NT2/D1 (cell line): ENCODE results near the gene ELMO1.

Source experiments
- SUZ12 ChIP-seq: IDR thresholded peaks from 2 replicates; pipeline ENCODE4 v1.6.1; 2011; ENCODE audit not compliant: insufficient read length, insufficient read depth; ENCODE audit errors: extremely low read depth
- ZNF274 ChIP-seq: IDR thresholded peaks from 2 replicates; pipeline ENCODE4 v1.6.1; 2011; ENCODE audit warnings: mild to moderate bottlenecking, low read depth, low read length

- TF ChIP-seq ZNF274 (no peak), SUZ12 (no peak)
These were observed 483.0 kb downstream of the ELMO1 start for GRCh38 chr7:36965625-36966024.
